Neural progenitor cell (in vitro differentiated cells): ENCODE measurements around the gene TULP1.

ENCODE experiments used
- CTCF ChIP-seq: fragments of 200-600 bp; sonication (generic); IDR thresholded peaks from 2 replicates; pipeline ENCODE4 v1.5.1; 2017; ENCODE audit warnings: antibody characterized with exemption, mild to moderate bottlenecking
- EZH2 ChIP-seq: fragments of 200-600 bp; sonication (generic); IDR thresholded peaks from 2 replicates; pipeline ENCODE4 v1.6.1; 2017; ENCODE audit warnings: antibody characterized with exemption, mild to moderate bottlenecking, moderate library complexity
- EZH2phosphoT487 ChIP-seq: fragments of 200-600 bp; sonication (generic); IDR thresholded peaks from 2 replicates; pipeline ENCODE4 v1.6.1; 2017; ENCODE audit warnings: antibody characterized with exemption

DNA sequence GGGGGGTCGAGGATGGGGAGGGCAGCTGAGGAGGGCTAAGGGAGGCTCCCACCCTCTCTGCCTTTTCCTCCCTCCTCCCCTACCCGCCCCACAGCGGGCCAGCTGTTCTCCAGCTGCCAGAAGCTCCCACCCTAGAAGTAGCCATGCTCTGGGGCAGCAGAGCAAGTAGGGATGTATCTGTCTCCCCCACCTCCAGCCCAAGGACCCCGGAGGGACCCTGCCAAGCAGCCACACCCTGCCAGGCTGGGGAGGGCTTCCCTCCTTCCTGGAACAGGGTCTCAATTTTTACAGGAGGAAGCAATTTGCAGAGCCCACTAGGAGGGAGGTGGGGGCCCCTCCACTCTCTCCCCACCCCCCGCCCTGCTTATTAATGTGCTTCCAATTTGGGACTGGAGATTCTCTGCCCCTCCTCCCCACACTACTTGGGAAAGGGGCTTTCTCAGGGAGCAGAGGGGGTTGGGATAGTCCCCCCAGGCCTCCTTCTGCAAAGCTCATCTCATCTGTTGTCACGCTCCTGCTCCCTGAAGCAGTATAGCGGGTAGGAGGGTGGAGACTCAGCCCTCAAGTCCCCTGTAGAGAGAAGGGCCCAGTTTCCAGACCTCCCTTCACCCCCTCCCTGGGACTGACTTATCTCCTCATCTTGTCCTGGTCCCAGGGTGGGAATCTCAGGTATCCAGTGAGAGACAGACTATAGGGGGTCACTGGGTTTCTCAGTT lies 20.3 kb downstream of the TULP1 start:
- no peak for TF ChIP-seq CTCF
- no peak for TF ChIP-seq EZH2phosphoT487
- TF ChIP-seq EZH2, result no peak
